ENCODE measurements around the gene PDE2A.

DNA sequence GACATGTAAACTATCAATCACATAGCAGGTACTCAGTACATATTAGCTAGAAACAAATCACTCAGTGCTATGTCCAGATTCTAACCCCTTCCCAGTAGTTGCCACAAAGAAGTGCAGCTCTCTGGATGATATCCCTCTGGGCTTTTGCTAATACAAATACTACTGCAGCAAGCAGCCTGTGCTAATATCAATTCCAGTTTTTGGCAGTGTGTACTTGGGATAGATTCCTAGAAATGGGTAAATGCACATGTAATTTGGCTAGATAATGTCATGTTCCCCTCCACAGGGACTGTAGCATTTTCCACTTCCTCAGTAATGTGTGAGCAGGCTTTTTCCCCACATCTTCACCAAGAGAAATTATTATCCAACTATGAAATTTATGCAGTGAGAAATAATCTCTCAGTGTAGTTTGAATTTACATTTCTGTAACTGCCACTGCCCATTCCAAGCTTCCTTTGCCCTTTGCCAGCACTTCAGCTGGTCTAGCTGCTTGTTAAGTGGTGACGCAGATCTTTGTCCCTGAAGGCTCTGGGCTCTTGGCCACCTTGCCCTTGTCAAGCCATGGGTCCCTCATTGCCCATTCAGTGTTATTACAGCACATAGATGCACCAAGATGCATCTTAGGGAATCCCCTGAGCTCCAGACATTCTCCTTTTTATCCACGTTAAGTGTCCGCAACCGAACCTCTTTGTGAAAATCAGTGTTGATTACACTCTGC lies 132.8 kb downstream of the PDE2A start:
- TF ChIP-seq POLR2AphosphoS5 (IDR thresholded peaks at IDR 0.05): no peak
- TF ChIP-seq, protein P1, sequence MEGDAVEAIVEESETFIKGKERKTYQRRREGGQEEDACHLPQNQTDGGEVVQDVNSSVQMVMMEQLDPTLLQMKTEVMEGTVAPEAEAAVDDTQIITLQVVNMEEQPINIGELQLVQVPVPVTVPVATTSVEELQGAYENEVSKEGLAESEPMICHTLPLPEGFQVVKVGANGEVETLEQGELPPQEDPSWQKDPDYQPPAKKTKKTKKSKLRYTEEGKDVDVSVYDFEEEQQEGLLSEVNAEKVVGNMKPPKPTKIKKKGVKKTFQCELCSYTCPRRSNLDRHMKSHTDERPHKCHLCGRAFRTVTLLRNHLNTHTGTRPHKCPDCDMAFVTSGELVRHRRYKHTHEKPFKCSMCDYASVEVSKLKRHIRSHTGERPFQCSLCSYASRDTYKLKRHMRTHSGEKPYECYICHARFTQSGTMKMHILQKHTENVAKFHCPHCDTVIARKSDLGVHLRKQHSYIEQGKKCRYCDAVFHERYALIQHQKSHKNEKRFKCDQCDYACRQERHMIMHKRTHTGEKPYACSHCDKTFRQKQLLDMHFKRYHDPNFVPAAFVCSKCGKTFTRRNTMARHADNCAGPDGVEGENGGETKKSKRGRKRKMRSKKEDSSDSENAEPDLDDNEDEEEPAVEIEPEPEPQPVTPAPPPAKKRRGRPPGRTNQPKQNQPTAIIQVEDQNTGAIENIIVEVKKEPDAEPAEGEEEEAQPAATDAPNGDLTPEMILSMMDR (IDR thresholded peaks at IDR 0.05): no peak

All from esophagus muscularis mucosa (tissue), 3 donors.